ENCODE results near the gene TMEM62.
A peak's percentile ranks its signal among the peaks of the same experiment; 100 is the strongest.
"Not testable (repeated sequence)": the region's sequence is repeated elsewhere in the genome, so short reads cannot be mapped to it uniquely, and the experiment has no call there.

TMEM62 gene

GRCh38 chr15:43150191-43150929 is 17.0 kb downstream of the TMEM62 start:
- peak overlapping the region; percentile 95 for H3K27ac ChIP-seq (ENCODE audit: poor library complexity, severe bottlenecking)
- TF ChIP-seq CTCF (IDR thresholded peaks at IDR 0.05; ENCODE audit: poor library complexity, severe bottlenecking) = no peak
- H3K4me1 ChIP-seq (ENCODE audit: insufficient read depth, poor library complexity, severe bottlenecking) = peaks cover 18% of the 10 kb centered on the region
- H3K27me3 ChIP-seq (ENCODE audit: insufficient read depth, poor library complexity, severe bottlenecking) = no peaks in the 10 kb centered on the region
- DNase-seq (ENCODE audit: low spot score) (peak; percentile 94), ATAC-seq (ENCODE audit: low read depth) (peak; percentile 99)
- no peaks in the 10 kb centered on the region for H3K9me3 ChIP-seq (ENCODE audit: severe bottlenecking)
- peaks cover 67% of the 10 kb centered on the region for H3K36me3 ChIP-seq (ENCODE audit: low read depth)
- H3K4me3 ChIP-seq (ENCODE audit: severe bottlenecking) = no peak overlapping the region

- H3K9me3 ChIP-seq (ENCODE audit: severe bottlenecking) = no peaks in the 10 kb centered on the region
- H3K4me3 ChIP-seq (ENCODE audit: severe bottlenecking) = no peak overlapping the region
- peak overlapping the region; percentile 95 for H3K27ac ChIP-seq (ENCODE audit: poor library complexity, severe bottlenecking)
- DNase-seq (ENCODE audit: low spot score) (no peak), ATAC-seq (ENCODE audit: low read depth) (no peak)
- no peak for TF ChIP-seq CTCF (IDR thresholded peaks at IDR 0.05; ENCODE audit: poor library complexity, severe bottlenecking)
- H3K27me3 ChIP-seq (ENCODE audit: insufficient read depth, poor library complexity, severe bottlenecking) = no peaks in the 10 kb centered on the region
- H3K36me3 ChIP-seq (ENCODE audit: low read depth) = peaks cover 76% of the 10 kb centered on the region
- H3K4me1 ChIP-seq (ENCODE audit: insufficient read depth, poor library complexity, severe bottlenecking) = peaks cover 18% of the 10 kb centered on the region
Observed at GRCh38 chr15:43151688-43152087, 18.3 kb downstream of the TMEM62 start.

GRCh38 chr15:43153269-43153668 is 19.9 kb downstream of the TMEM62 start:
- H3K27me3 ChIP-seq (ENCODE audit: insufficient read depth, poor library complexity, severe bottlenecking) = no peaks in the 10 kb centered on the region
- peaks cover 85% of the 10 kb centered on the region for H3K36me3 ChIP-seq (ENCODE audit: low read depth)
- no peaks in the 10 kb centered on the region for H3K9me3 ChIP-seq (ENCODE audit: severe bottlenecking)
- DNase-seq (ENCODE audit: low spot score) (no peak), ATAC-seq (ENCODE audit: low read depth) (no peak)
- TF ChIP-seq CTCF (IDR thresholded peaks at IDR 0.05; ENCODE audit: poor library complexity, severe bottlenecking) = no peak
- H3K27ac ChIP-seq (ENCODE audit: poor library complexity, severe bottlenecking) = no peak overlapping the region
- peaks cover 18% of the 10 kb centered on the region for H3K4me1 ChIP-seq (ENCODE audit: insufficient read depth, poor library complexity, severe bottlenecking)
- H3K4me3 ChIP-seq (ENCODE audit: severe bottlenecking) = no peak overlapping the region

GRCh38 chr15:43165801-43166325 is 32.5 kb downstream of the TMEM62 start:
- no peak for TF ChIP-seq CTCF (IDR thresholded peaks at IDR 0.05; ENCODE audit: poor library complexity, severe bottlenecking)
- peak; percentile 42; the same call in 2 of the 3 replicates for ATAC-seq (ENCODE audit: low read depth)
- no peak for DNase-seq (ENCODE audit: low spot score)
- peaks cover 26% of the 10 kb centered on the region for H3K4me1 ChIP-seq (ENCODE audit: insufficient read depth, poor library complexity, severe bottlenecking)
- H3K9me3 ChIP-seq (ENCODE audit: severe bottlenecking) = no peaks in the 10 kb centered on the region
- H3K27ac ChIP-seq (ENCODE audit: poor library complexity, severe bottlenecking) = no peak overlapping the region
- H3K4me3 ChIP-seq (ENCODE audit: severe bottlenecking) = no peak overlapping the region
- no peaks in the 10 kb centered on the region for H3K27me3 ChIP-seq (ENCODE audit: insufficient read depth, poor library complexity, severe bottlenecking)
- peaks cover 61% of the 10 kb centered on the region for H3K36me3 ChIP-seq (ENCODE audit: low read depth)

- Histone ChIP-seq H3K36me3 (ENCODE audit: low read depth) (peaks cover 62% of the 10 kb centered on the region), H3K4me1 (ENCODE audit: insufficient read depth, poor library complexity, severe bottlenecking) (peaks cover 26% of the 10 kb centered on the region)
- H3K9me3 ChIP-seq (ENCODE audit: severe bottlenecking); H3K27ac ChIP-seq (ENCODE audit: poor library complexity, severe bottlenecking); H3K27me3 ChIP-seq (ENCODE audit: insufficient read depth, poor library complexity, severe bottlenecking); ATAC-seq (ENCODE audit: low read depth); H3K4me3 ChIP-seq (ENCODE audit: severe bottlenecking); DNase-seq (ENCODE audit: low spot score): not testable (repeated sequence)
Observed at GRCh38 chr15:43167261-43167660, 33.9 kb downstream of the TMEM62 start.
